Endodermal cell (in vitro differentiated cells): ENCODE results near the gene GET4. TPM values are rescaled to one million over a fixed set of nuclear protein-coding genes. Genes with fewer than 3 reads are reported as not detected.
"Not testable (repeated sequence)": the region's sequence is repeated elsewhere in the genome, so short reads cannot be mapped to it uniquely, and the experiment has no call there.

Experiments used
- DNase-seq: peaks from one replicate; pipeline ENCODE4 v3.0.0-alpha.2; 2017
- H3K27ac ChIP-seq: 2 replicates; pipeline ENCODE4 v1.5.1; 2013; ENCODE audit warnings: mild to moderate bottlenecking, low read depth, low read length, moderate library complexity
- H3K27me3 ChIP-seq: 2 replicates; pipeline ENCODE4 v1.6.1; 2013; ENCODE audit warnings: mild to moderate bottlenecking, low read length, moderate library complexity; ENCODE audit not compliant: insufficient read depth, control insufficient read depth, poor library complexity, severe bottlenecking
- H3K36me3 ChIP-seq: 2 replicates; pipeline ENCODE4 v1.7.0; 2013; ENCODE audit warnings: mild to moderate bottlenecking, low read length, moderate library complexity; ENCODE audit not compliant: control insufficient read depth, insufficient read depth
- H3K4me1 ChIP-seq: one replicate; pipeline ENCODE4 v1.7.0; 2013; ENCODE audit warnings: low read length; ENCODE audit not compliant: control insufficient read depth, insufficient read depth
- H3K4me3 ChIP-seq: 2 replicates; pipeline ENCODE4 v1.5.1; 2013; ENCODE audit warnings: mild to moderate bottlenecking, low read length, moderate library complexity
- H3K9ac ChIP-seq: 2 replicates; pipeline ENCODE4 v1.6.1; 2013; ENCODE audit warnings: mild to moderate bottlenecking, low read length, moderate library complexity; ENCODE audit not compliant: poor library complexity, severe bottlenecking; ENCODE audit errors: extremely low read depth
- H3K9me3 ChIP-seq: 2 replicates; pipeline ENCODE4 v1.6.1; 2013; ENCODE audit warnings: mild to moderate bottlenecking, low read length, moderate library complexity; ENCODE audit not compliant: control insufficient read depth
- H3K27ac Mint-ChIP-seq: 2 replicates; pipeline ENCODE4 v1.8.0; 2020; ENCODE audit warnings: mixed read lengths
- H3K27me3 Mint-ChIP-seq: 2 replicates; pipeline ENCODE4 v1.8.0; 2021; ENCODE audit warnings: mild to moderate bottlenecking, mixed read lengths; ENCODE audit not compliant: insufficient read depth
- H3K36me3 Mint-ChIP-seq: 2 replicates; pipeline ENCODE4 v1.8.0; 2020; ENCODE audit warnings: low read depth, mixed read lengths
- H3K4me1 Mint-ChIP-seq: 2 replicates; pipeline ENCODE4 v1.8.0; 2020; ENCODE audit warnings: mixed read lengths
- H3K4me3 Mint-ChIP-seq: 2 replicates; pipeline ENCODE4 v1.8.0; 2020; ENCODE audit warnings: mild to moderate bottlenecking, moderate library complexity, mixed read lengths
- H3K9me3 Mint-ChIP-seq: 2 replicates; pipeline ENCODE4 v1.8.0; 2020; ENCODE audit warnings: mild to moderate bottlenecking, mixed read lengths
- WGBS, 2 experiments: methylation state at CpG; one replicate each; pipeline versions ENCODE4 v1.1.5 to v1.1.7; 2013; ENCODE audit warnings: missing lambda C conversion rate in 2 of 2, mixed read lengths in 1 of 2; ENCODE audit not compliant: insufficient coverage in 1 of 2, insufficient read length in 1 of 2; 5-methylcytosine and 5-hydroxymethylcytosine counted together
- total RNA-seq, 2 donors: library from RNA; stranded (reverse); fragmentation: NEBNext Ultra II Directional in 1 of 2; extraction: Animal tissue kit (Norgen Biotek cat#: 25700) in 1 of 2; gene quantifications; 2 replicates in 1 of 2; 3 replicates in 1 of 2; pipeline ENCODE4 v1.2.1, GENCODE V29; 2021
- TF ChIP-seq, protein P1 (sequence below): fragments of 200-600 bp; sonication (generic); conservative IDR thresholded peaks from 2 replicates; pipeline ENCODE4 v1.5.0; 2021; ENCODE audit warnings: antibody characterized with exemption, mild to moderate bottlenecking

GET4 gene
- total RNA-seq, 2 donors from 2014 or later, result 73.3 to 84.3 TPM

DNA sequence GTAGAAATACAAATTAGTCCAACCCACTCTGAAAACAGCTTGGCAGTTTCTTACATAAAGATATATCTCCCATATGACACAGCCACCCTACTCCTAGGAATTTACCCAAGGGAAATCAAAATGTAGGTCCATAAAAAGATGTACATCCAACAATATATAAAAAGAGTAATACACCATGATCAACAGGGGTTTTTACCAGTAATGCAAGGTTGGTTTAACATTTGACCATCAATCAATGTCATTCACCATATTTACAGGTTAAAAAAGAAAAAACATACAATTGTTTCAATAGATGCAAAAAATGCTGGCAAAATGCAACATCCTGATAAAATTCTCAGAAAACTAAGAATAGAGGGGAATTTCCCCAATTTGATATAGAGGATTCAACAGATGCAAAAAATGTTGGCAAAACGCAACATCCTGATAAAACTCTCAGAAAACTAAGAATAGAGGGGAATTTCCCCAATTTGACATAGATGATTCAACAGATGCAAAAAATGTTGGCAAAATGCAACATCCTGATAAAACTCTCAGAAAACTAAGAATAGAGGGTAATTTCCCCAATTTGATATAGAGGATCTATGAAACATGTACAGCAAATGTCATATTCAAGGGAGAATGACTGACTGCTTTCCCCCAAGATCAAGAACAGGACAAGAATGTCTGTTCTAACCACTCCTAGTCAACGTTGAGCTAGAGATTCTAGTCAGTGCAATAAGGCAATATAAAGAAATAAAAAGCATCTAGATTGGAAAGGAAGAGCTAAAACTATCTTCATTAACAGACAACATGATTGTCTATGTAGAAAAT lies 64.5 kb downstream of the GET4 start:
- no peaks in the 10 kb centered on the region for H3K4me1 ChIP-seq
- no peak overlapping the region for H3K4me3 ChIP-seq
- Mint-ChIP-seq H3K36me3 (no peaks in the 10 kb centered on the region), H3K4me3 (no peak overlapping the region), H3K27ac (no peak overlapping the region), H3K27me3 (peaks cover 22% of the 10 kb centered on the region), H3K9me3 (peaks cover 8% of the 10 kb centered on the region), H3K4me1 (no peaks in the 10 kb centered on the region)
- TF ChIP-seq, protein P1, sequence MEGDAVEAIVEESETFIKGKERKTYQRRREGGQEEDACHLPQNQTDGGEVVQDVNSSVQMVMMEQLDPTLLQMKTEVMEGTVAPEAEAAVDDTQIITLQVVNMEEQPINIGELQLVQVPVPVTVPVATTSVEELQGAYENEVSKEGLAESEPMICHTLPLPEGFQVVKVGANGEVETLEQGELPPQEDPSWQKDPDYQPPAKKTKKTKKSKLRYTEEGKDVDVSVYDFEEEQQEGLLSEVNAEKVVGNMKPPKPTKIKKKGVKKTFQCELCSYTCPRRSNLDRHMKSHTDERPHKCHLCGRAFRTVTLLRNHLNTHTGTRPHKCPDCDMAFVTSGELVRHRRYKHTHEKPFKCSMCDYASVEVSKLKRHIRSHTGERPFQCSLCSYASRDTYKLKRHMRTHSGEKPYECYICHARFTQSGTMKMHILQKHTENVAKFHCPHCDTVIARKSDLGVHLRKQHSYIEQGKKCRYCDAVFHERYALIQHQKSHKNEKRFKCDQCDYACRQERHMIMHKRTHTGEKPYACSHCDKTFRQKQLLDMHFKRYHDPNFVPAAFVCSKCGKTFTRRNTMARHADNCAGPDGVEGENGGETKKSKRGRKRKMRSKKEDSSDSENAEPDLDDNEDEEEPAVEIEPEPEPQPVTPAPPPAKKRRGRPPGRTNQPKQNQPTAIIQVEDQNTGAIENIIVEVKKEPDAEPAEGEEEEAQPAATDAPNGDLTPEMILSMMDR, result no peak
- 69 to 100% methylated on average over 1 to 2 of the region's 2 CpGs for WGBS, 2 experiments
- H3K9ac ChIP-seq, result no peak overlapping the region
- H3K36me3 ChIP-seq, result no peaks in the 10 kb centered on the region
- DNase-seq, result no peak
- no peak overlapping the region for H3K27ac ChIP-seq
- H3K27me3 ChIP-seq, result peaks cover 21% of the 10 kb centered on the region
- no peaks in the 10 kb centered on the region for H3K9me3 ChIP-seq

GRCh38 chr7:943793-944192 lies 67.4 kb downstream of the GET4 start:
- not testable (repeated sequence) for H3K4me3 ChIP-seq, H3K36me3 Mint-ChIP-seq, DNase-seq

DNA sequence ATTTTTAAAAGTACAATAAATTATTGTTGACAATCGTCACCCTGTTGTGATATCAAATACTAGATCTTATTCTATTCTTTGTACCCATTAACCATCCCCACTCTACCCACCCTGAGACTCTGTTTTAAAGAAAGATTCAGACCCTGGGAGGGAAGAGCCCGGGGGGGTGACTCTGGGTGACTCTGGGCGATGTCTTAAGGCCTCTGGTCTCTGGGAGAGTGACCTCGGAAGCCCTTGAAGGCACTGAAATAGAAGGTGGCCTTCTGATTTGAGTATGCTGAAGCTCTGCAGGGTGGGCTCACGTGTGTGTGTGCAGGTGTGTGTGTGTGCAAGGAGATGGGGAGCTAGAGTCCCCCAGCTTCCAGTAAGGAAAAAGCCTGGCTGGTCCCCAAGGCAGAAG lies 68.4 kb downstream of the GET4 start:
- no peaks in the 10 kb centered on the region for H3K36me3 ChIP-seq
- TF ChIP-seq, protein P1, result no peak
- no peak overlapping the region for H3K4me3 ChIP-seq
- H3K9me3 Mint-ChIP-seq, result peaks cover 8% of the 10 kb centered on the region
- WGBS, 2 experiments, result 86 to 96% methylated on average over 5 of the region's 5 CpGs
- no peak overlapping the region for H3K27ac Mint-ChIP-seq
- H3K9me3 ChIP-seq, result no peaks in the 10 kb centered on the region
- no peak overlapping the region for H3K4me3 Mint-ChIP-seq
- H3K4me1 ChIP-seq, result no peaks in the 10 kb centered on the region
- H3K4me1 Mint-ChIP-seq, result no peaks in the 10 kb centered on the region
- peaks cover 25% of the 10 kb centered on the region for H3K27me3 Mint-ChIP-seq
- no peak overlapping the region for H3K9ac ChIP-seq
- H3K27me3 ChIP-seq, result peaks cover 21% of the 10 kb centered on the region
- H3K36me3 Mint-ChIP-seq, result no peaks in the 10 kb centered on the region
- H3K27ac ChIP-seq, result no peak overlapping the region
- no peak for DNase-seq

More at GRCh38 chr7:943793-944192, 67.4 kb downstream of the GET4 start:
- H3K36me3 ChIP-seq, H3K9me3 Mint-ChIP-seq, H3K9me3 ChIP-seq, H3K9ac ChIP-seq, H3K4me1 ChIP-seq, H3K27ac ChIP-seq, H3K4me3 Mint-ChIP-seq, H3K4me1 Mint-ChIP-seq, H3K27ac Mint-ChIP-seq: not testable (repeated sequence)
- WGBS, 2 experiments, result 67 to 90% methylated on average over 3 to 4 of the region's 4 CpGs
- peaks cover 25% of the 10 kb centered on the region for H3K27me3 Mint-ChIP-seq
- peaks cover 21% of the 10 kb centered on the region for H3K27me3 ChIP-seq
